ENCODE measurements around the gene TEDDM1.

TEDDM1 gene

DNA sequence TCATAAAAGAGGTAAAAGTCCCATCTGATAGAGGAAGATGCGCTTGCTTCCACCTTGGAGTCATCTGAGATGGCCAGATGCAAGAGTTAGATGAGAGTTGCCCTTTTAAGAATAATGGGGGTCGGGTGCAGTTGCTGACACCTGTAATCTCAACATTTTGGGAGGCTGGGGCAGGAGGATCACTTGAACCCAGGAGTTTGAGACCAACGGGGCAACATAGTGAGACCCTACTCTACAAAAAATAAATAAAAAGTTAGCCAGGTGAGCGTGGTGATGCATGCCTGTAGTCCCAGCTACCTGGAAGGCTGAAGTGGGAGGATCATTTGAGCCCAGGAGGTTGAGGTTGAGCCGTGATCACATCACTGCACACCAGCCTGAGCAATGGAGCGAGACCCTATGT is 13.5 kb upstream of the TEDDM1 start:
- no peak overlapping the region for H3K4me3 ChIP-seq (ENCODE audit: low read depth, low read length)
- TF ChIP-seq, protein P1, sequence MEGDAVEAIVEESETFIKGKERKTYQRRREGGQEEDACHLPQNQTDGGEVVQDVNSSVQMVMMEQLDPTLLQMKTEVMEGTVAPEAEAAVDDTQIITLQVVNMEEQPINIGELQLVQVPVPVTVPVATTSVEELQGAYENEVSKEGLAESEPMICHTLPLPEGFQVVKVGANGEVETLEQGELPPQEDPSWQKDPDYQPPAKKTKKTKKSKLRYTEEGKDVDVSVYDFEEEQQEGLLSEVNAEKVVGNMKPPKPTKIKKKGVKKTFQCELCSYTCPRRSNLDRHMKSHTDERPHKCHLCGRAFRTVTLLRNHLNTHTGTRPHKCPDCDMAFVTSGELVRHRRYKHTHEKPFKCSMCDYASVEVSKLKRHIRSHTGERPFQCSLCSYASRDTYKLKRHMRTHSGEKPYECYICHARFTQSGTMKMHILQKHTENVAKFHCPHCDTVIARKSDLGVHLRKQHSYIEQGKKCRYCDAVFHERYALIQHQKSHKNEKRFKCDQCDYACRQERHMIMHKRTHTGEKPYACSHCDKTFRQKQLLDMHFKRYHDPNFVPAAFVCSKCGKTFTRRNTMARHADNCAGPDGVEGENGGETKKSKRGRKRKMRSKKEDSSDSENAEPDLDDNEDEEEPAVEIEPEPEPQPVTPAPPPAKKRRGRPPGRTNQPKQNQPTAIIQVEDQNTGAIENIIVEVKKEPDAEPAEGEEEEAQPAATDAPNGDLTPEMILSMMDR (IDR thresholded peaks at IDR 0.05; ENCODE audit: low read depth, low read length) = no peak

DNA sequence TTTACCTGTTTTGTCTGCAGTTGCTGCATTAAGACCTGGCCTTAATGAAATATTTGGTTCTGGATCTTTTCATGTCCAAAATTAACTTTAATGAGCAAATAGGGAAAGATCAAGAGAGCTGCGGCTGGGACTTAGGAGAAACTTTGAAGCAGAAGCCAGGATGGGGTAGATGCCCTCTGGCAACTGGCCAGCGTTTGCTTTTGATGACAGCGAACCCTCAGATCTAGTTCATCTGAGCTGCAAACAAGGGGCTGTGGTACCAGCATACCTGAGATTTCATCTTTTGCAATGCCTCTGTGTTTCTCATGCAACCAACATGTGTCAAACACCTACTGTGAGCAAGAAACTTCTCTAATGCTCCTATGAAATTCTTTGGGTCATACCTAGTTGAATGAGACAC is 13.0 kb upstream of the TEDDM1 start:
- H3K4me3 ChIP-seq (ENCODE audit: low read depth, low read length) = no peak overlapping the region

DNA sequence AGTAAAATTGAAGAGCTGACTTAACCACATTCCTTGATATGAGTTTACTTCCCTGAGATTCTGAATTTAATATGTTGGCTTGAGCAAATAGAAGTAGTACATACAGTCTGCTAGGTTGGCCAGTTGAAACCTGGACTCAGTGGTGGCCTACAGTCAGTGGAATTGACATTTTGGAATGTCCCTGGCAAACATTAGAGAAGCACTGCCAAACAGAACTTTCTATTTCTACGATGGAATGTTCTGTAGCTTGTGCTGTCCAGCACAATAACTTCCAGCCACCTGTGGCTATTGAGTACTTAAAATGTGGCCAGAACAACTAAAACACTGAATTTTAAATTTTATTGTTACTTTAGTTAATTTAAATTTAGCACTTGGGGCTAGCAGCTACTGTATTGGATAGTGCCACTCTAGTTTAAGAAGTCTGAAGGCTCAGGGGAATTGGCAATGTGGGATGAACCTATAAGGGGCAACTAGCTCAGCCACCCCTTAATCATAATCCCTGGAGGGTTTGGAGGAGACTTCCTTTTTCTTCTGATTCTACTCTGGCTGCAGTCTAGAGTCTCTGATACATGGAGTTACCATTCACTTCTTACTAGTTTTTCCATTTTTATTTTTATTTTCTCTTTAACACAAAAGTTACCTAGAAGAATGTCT is 10.3 kb upstream of the TEDDM1 start:
- no peak overlapping the region for H3K4me3 ChIP-seq (ENCODE audit: low read depth, low read length)
- TF ChIP-seq, protein P1 (IDR thresholded peaks at IDR 0.05; ENCODE audit: low read depth, low read length) = no peak

More for the DNA sequence above, 13.0 kb upstream of the TEDDM1 start:
- TF ChIP-seq, protein P1 (IDR thresholded peaks at IDR 0.05; ENCODE audit: low read depth, low read length) = no peak

DNA sequence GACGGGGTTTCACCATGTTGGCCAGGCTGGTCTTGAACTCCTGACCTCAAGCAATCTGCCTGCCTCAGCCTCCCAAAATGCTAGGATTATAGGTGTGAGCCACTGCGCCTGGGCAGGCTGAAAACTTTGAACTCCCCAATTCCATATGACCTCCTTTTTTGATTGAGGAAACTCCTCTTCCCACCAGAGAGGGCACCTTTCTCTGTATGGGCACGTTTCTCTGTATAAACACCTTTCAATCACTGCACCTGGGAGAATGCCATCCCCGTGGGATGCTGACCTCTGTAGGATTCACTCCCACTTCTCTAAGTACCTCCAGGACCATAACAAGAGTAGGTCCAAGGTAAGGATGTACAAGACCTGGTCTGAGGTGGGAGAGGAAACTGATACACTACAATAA is 9.7 kb upstream of the TEDDM1 start:
- no peak overlapping the region for H3K4me3 ChIP-seq (ENCODE audit: low read depth, low read length)
- TF ChIP-seq, protein P1 (IDR thresholded peaks at IDR 0.05; ENCODE audit: low read depth, low read length) = no peak

DNA sequence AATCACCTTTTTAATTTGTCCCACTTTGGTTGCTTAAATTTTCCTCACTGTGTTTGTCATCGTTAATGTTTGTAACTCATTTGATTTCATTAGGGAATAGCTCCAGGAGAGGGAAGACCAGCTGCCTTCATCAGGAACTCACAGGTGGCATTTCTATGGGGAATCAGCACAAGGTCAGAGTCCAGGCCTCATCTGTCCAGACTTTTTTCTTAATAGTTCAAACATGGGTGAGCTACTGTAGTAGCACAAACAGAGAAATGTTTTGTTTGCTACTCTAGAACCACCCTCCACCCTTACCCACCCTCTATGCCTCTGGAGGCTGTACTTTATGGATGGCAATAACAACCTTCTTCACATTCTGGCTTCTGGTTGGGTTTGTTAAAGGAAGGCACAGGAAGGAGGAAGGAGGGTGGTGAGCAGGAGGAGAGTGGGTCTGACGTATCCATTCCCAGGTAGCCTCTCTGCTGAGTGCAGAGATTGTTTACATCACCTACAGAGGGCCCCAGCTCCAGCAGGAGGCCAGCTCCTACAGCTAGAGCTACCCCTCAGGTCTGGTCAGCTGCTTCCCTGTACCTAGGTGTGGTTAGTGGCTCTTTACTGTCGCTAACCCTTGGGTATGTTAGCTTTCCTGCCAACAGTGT is 8.1 kb upstream of the TEDDM1 start:
- TF ChIP-seq, protein P1 (IDR thresholded peaks at IDR 0.05; ENCODE audit: low read depth, low read length) = no peak
- H3K4me3 ChIP-seq (ENCODE audit: low read depth, low read length) = no peak overlapping the region

DNA sequence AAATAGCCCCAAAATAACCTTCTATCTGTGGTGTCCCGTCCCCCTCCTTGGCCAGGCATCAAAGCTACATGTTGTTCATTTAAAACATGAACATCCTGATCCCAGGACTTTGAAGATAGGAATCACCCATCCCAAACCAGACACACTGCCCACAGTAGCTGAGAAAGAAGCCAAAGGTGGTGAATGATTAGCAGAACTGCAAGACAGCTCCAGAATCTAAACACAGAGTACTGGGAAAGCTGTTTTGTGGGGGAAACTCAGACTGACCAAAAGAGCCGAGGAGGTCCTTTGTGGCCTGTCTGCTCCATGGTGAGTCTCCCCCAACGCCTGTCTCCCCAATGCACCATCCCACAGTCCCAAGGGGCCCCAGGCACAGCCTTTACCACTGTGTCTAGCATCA is 7.3 kb upstream of the TEDDM1 start:
- TF ChIP-seq, protein P1 (IDR thresholded peaks at IDR 0.05; ENCODE audit: low read depth, low read length) = no peak
- H3K4me3 ChIP-seq (ENCODE audit: low read depth, low read length) = no peak overlapping the region

DNA sequence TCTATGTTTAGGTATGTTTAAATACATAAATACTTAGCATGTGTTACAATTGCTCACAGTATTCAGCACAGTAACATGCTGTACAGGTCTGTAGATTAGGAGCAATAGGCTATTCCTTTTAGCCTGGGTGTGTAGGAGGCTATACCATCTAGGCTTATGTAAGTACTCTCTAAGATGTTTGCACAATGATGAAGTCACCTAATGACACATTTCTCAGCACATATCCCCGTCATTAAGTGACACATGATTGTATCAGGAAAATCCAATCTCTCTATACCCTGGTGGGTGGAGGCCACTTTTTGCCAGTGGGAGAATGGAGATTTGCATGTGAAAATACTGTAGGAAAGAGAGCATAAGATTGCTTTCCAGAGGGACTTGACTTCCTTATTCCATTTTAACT is 5.5 kb upstream of the TEDDM1 start:
- no peak overlapping the region for H3K4me3 ChIP-seq (ENCODE audit: low read depth, low read length)
- TF ChIP-seq, protein P1 (IDR thresholded peaks at IDR 0.05; ENCODE audit: low read depth, low read length) = no peak
